HG02870 (cell line): ENCODE measurements around the gene ZNF473.

Experiments used
- ATAC-seq: cut with Tn5 transposase; IDR thresholded peaks from one replicate; pipeline ENCODE4 v1.9.1; 2021; ENCODE audit warnings: mild to moderate bottlenecking, moderate library complexity; ENCODE audit not compliant: unreplicated experiment

ZNF473 gene

GRCh38 chr19:50003254-50003788 is 22.5 kb upstream of the ZNF473 start:
- no peak for ATAC-seq

GRCh38 chr19:50003810-50004419 is 21.9 kb upstream of the ZNF473 start:
- no peak for ATAC-seq

- no peak for ATAC-seq
Observed at GRCh38 chr19:50005428-50005827, 20.4 kb upstream of the ZNF473 start.

GRCh38 chr19:50007170-50007569 is 18.6 kb upstream of the ZNF473 start:
- no peak for ATAC-seq

- no peak for ATAC-seq
Observed at GRCh38 chr19:50007947-50008346, 17.9 kb upstream of the ZNF473 start.

GRCh38 chr19:50008532-50008931 is 17.3 kb upstream of the ZNF473 start:
- ATAC-seq = no peak

GRCh38 chr19:50016225-50016807 is 9.5 kb upstream of the ZNF473 start:
- no peak for ATAC-seq

- ATAC-seq = no peak
Observed at GRCh38 chr19:50020481-50020880, 5.3 kb upstream of the ZNF473 start.

GRCh38 chr19:50022823-50023222 is 3.0 kb upstream of the ZNF473 start:
- ATAC-seq = no peak

GRCh38 chr19:50024719-50025021 is 1.1 kb upstream of the ZNF473 start:
- no peak for ATAC-seq

GRCh38 chr19:50025022-50025793 is 597 bp upstream of the ZNF473 start, which contains the start of gene VRK3:
VRK3 (minus strand) TSS chr19:50025372; CDS start chr19:50016162, 9,210 bp downstream.
- peak; percentile 87 for ATAC-seq

GRCh38 chr19:50026550-50026906 is 723 bp downstream of the ZNF473 start:
- no peak for ATAC-seq

GRCh38 chr19:50030225-50030624 is 4.4 kb downstream of the ZNF473 start:
- ATAC-seq = no peak

- no peak for ATAC-seq
Observed at GRCh38 chr19:50030937-50031336, 5.1 kb downstream of the ZNF473 start.

- ATAC-seq = no peak
Observed at GRCh38 chr19:50036908-50037307, 11.1 kb downstream of the ZNF473 start.

- no peak for ATAC-seq
Observed at GRCh38 chr19:50039968-50040367, 14.2 kb downstream of the ZNF473 start.

GRCh38 chr19:50040967-50041366 is 15.2 kb downstream of the ZNF473 start:
- no peak for ATAC-seq

GRCh38 chr19:50042363-50043024 is 16.7 kb downstream of the ZNF473 start:
- no peak for ATAC-seq

- ATAC-seq = no peak
Observed at GRCh38 chr19:50043967-50044366, 18.2 kb downstream of the ZNF473 start.

GRCh38 chr19:50044922-50045321 is 19.1 kb downstream of the ZNF473 start:
- ATAC-seq = no peak

- ATAC-seq = no peak
Observed at GRCh38 chr19:50046649-50047503, 21.1 kb downstream of the ZNF473 start.
